ENCODE data around the gene ARFGAP2. TPM values are rescaled to one million over a fixed set of nuclear protein-coding genes. Genes with fewer than 3 reads are reported as not detected.
A peak's percentile ranks its signal among the peaks of the same experiment; 100 is the strongest.

Gene ARFGAP2
- total RNA-seq, 3 donors from 2014 or later = 83.7 to 107 (median 106) TPM

- Histone ChIP-seq H3K9me3 (no peaks in the 10 kb centered on the region), H3K36me3 (ENCODE audit: low read depth) (no peaks in the 10 kb centered on the region), H3K4me3 (no peak overlapping the region), H3K4me1 (ENCODE audit: low read depth) (no peaks in the 10 kb centered on the region)
- TF ChIP-seq CTCF (IDR thresholded peaks at IDR 0.05) = no peak
- DNase-seq = no peak
- intact Hi-C loops (cut with DNase I, micrococcal nuclease) = no loop called here
- ATAC-seq = no peak
Measured at GRCh38 chr11:47139878-47140277, 36.8 kb downstream of the ARFGAP2 start.

- DNase-seq = no peak
- no peak for ATAC-seq
- Histone ChIP-seq H3K36me3 (ENCODE audit: low read depth) (no peaks in the 10 kb centered on the region), H3K9me3 (no peaks in the 10 kb centered on the region), H3K4me3 (no peak overlapping the region), H3K4me1 (ENCODE audit: low read depth) (no peaks in the 10 kb centered on the region)
- no peak for TF ChIP-seq CTCF (IDR thresholded peaks at IDR 0.05)
- intact Hi-C loops (cut with DNase I, micrococcal nuclease) = no loop called here
Measured at GRCh38 chr11:47137476-47137875, 39.2 kb downstream of the ARFGAP2 start.

- H3K4me3 ChIP-seq = no peak overlapping the region
- no peaks in the 10 kb centered on the region for H3K36me3 ChIP-seq (ENCODE audit: low read depth)
- ATAC-seq (no peak), DNase-seq (no peak)
- no peak for TF ChIP-seq CTCF (IDR thresholded peaks at IDR 0.05)
- intact Hi-C loops (cut with DNase I, micrococcal nuclease) = no loop called here
- H3K9me3 ChIP-seq = no peaks in the 10 kb centered on the region
- H3K4me1 ChIP-seq (ENCODE audit: low read depth) = no peaks in the 10 kb centered on the region
Measured at GRCh38 chr11:47136921-47137320, 39.8 kb downstream of the ARFGAP2 start.

- H3K4me1 ChIP-seq (ENCODE audit: low read depth) = no peaks in the 10 kb centered on the region
- no peaks in the 10 kb centered on the region for H3K9me3 ChIP-seq
- no peaks in the 10 kb centered on the region for H3K36me3 ChIP-seq (ENCODE audit: low read depth)
- TF ChIP-seq CTCF (IDR thresholded peaks at IDR 0.05) = no peak
- ATAC-seq (no peak), DNase-seq (no peak)
- no peak overlapping the region for H3K4me3 ChIP-seq
- intact Hi-C loops (cut with DNase I, micrococcal nuclease) = no loop called here
Measured at GRCh38 chr11:47136327-47136726, 40.4 kb downstream of the ARFGAP2 start.

GRCh38 chr11:47132981-47133380 is 43.7 kb downstream of the ARFGAP2 start:
- DNase-seq (no peak), ATAC-seq (peak; percentile 36)
- intact Hi-C loops (cut with DNase I, micrococcal nuclease) = no loop called here
- H3K36me3 ChIP-seq (ENCODE audit: low read depth) = no peaks in the 10 kb centered on the region
- no peak overlapping the region for H3K4me3 ChIP-seq
- H3K9me3 ChIP-seq = no peaks in the 10 kb centered on the region
- no peaks in the 10 kb centered on the region for H3K4me1 ChIP-seq (ENCODE audit: low read depth)
- TF ChIP-seq CTCF (IDR thresholded peaks at IDR 0.05) = no peak

GRCh38 chr11:47132490-47132889 is 44.2 kb downstream of the ARFGAP2 start:
- no peak for TF ChIP-seq CTCF (IDR thresholded peaks at IDR 0.05)
- no peaks in the 10 kb centered on the region for H3K4me1 ChIP-seq (ENCODE audit: low read depth)
- no peaks in the 10 kb centered on the region for H3K9me3 ChIP-seq
- peak; percentile 69 for ATAC-seq
- no peaks in the 10 kb centered on the region for H3K36me3 ChIP-seq (ENCODE audit: low read depth)
- intact Hi-C loops (cut with DNase I, micrococcal nuclease) = no loop called here
- DNase-seq = no peak
- H3K4me3 ChIP-seq = no peak overlapping the region

All from mucosa of descending colon (tissue), 3 donors.